ENCODE results near the gene MRPL36. TPM values are rescaled to one million over a fixed set of nuclear protein-coding genes. Genes with fewer than 3 reads are reported as not detected.

Gene MRPL36
- 10 to 100 TPM; 33.5 to 46.2 (median 41.6) TPM for total RNA-seq

- intact Hi-C loops (cut with DNase I; ENCODE audit: low total_unique reads), result no loop called here
- Histone ChIP-seq H3K36me3 (no peaks in the 10 kb centered on the region), H3K9me3 (no peaks in the 10 kb centered on the region), H3K27ac (peak within 1 kb of the TSS; percentile 88 to 93), H3K4me1 (peaks cover 0 to 12% of the 10 kb centered on the region in 2 donors), H3K27me3 (no peaks in the 10 kb centered on the region), H3K4me3 (peak within 1 kb of the TSS; percentile 91 to 97 (median 97))
- TF ChIP-seq POLR2AphosphoS5 (IDR thresholded peaks at IDR 0.05) (peak; percentile 34 to 85 (median 72)), CTCF (IDR thresholded peaks at IDR 0.05) (no peak), POLR2A (IDR thresholded peaks at IDR 0.05) (peak; percentile 44)
- DNase-seq (ENCODE audit: low spot score in 2 of 2), result peak; percentile 90 to 93
Measured at GRCh38 chr5:1799602-1800471, at the start of gene MRPL36. Gene MRPL36 (minus strand): TSS chr5:1799837. CDS start chr5:1798935, 902 bp downstream.

GRCh38 chr5:1847611-1848010, 48.0 kb upstream of the MRPL36 start:
- H3K36me3 ChIP-seq, result no peaks in the 10 kb centered on the region
- H3K27ac ChIP-seq, result no peak overlapping the region
- H3K9me3 ChIP-seq, result no peaks in the 10 kb centered on the region
- no peaks in the 10 kb centered on the region for H3K4me1 ChIP-seq
- intact Hi-C loops (cut with DNase I; ENCODE audit: low total_unique reads), result no loop called here
- no peak overlapping the region for H3K4me3 ChIP-seq
- DNase-seq (ENCODE audit: low spot score in 2 of 2), result no peak
- peaks cover 0 to 42% of the 10 kb centered on the region in 2 donors for H3K27me3 ChIP-seq
- no peak for TF ChIP-seq CTCF (IDR thresholded peaks at IDR 0.05)

GRCh38 chr5:1847056-1847455, 47.4 kb upstream of the MRPL36 start:
- Histone ChIP-seq H3K9me3 (no peaks in the 10 kb centered on the region), H3K36me3 (no peaks in the 10 kb centered on the region), H3K4me3 (no peak overlapping the region), H3K27ac (no peak overlapping the region), H3K4me1 (no peaks in the 10 kb centered on the region), H3K27me3 (peaks cover 0 to 37% of the 10 kb centered on the region in 2 donors)
- TF ChIP-seq POLR2A (IDR thresholded peaks at IDR 0.05) (no peak), POLR2AphosphoS5 (IDR thresholded peaks at IDR 0.05) (no peak), CTCF (IDR thresholded peaks at IDR 0.05) (no peak)
- intact Hi-C loops (cut with DNase I; ENCODE audit: low total_unique reads), result no loop called here
- DNase-seq (ENCODE audit: low spot score in 2 of 2), result no peak

GRCh38 chr5:1846583-1846982, 46.9 kb upstream of the MRPL36 start:
- H3K36me3 ChIP-seq, result no peaks in the 10 kb centered on the region
- intact Hi-C loops (cut with DNase I; ENCODE audit: low total_unique reads), result no loop called here
- H3K27ac ChIP-seq, result no peak overlapping the region
- no peaks in the 10 kb centered on the region for H3K4me1 ChIP-seq
- TF ChIP-seq POLR2A (IDR thresholded peaks at IDR 0.05) (no peak), POLR2AphosphoS5 (IDR thresholded peaks at IDR 0.05) (no peak), CTCF (IDR thresholded peaks at IDR 0.05) (no peak)
- no peak overlapping the region for H3K4me3 ChIP-seq
- H3K9me3 ChIP-seq, result no peaks in the 10 kb centered on the region
- H3K27me3 ChIP-seq, result peaks cover 0 to 32% of the 10 kb centered on the region in 2 donors
- no peak for DNase-seq (ENCODE audit: low spot score in 2 of 2)

- no peak overlapping the region for H3K27ac ChIP-seq
- no peak for DNase-seq (ENCODE audit: low spot score in 2 of 2)
- peaks cover 0 to 27% of the 10 kb centered on the region in 2 donors for H3K27me3 ChIP-seq
- intact Hi-C loops (cut with DNase I; ENCODE audit: low total_unique reads), result loop anchor here (2.0 kb wide), 1 partner anchor 77 kb away; no protein-coding TSS in a partner anchor
- no peak overlapping the region for H3K4me3 ChIP-seq
- TF ChIP-seq CTCF (IDR thresholded peaks at IDR 0.05), result no peak
- no peak for TF ChIP-seq POLR2AphosphoS5 (IDR thresholded peaks at IDR 0.05)
- TF ChIP-seq POLR2A (IDR thresholded peaks at IDR 0.05), result no peak
- H3K4me1 ChIP-seq, result no peaks in the 10 kb centered on the region
- no peaks in the 10 kb centered on the region for H3K9me3 ChIP-seq
- H3K36me3 ChIP-seq, result no peaks in the 10 kb centered on the region
Measured at GRCh38 chr5:1845696-1846095, 46.1 kb upstream of the MRPL36 start.

All from breast epithelium (tissue), 4 donors.